AG04450 (cell line): Measurements from ENCODE around the gene TOP2B. TPM values are rescaled to one million over a fixed set of nuclear protein-coding genes. Genes with fewer than 3 reads are reported as not detected.
A peak's percentile ranks its signal among the peaks of the same experiment; 100 is the strongest.

Experiments
- CTCF ChIA-PET: fragments of 300-600, 350-600 bp; formaldehyde crosslinking; extraction: SDS; loops from one replicate; lab custom pipeline; 2022; ENCODE audit warnings: antibody characterized with exemption, inconsistent platforms; lab: Charles Lee
- POLR2A ChIA-PET: fragments of 350-600 bp; formaldehyde crosslinking; extraction: SDS; loops from one replicate; lab custom pipeline; 2021; ENCODE audit warnings: antibody characterized with exemption, inconsistent platforms; lab: Yijun Ruan, JAX
- DNase-seq: peaks from one replicate; pipeline ENCODE4 v3.0.0-alpha.2; 2011; ENCODE audit warnings: low read depth, low spot score
- H3K27ac ChIP-seq: one replicate; pipeline ENCODE4 v1.5.1; 2012; ENCODE audit warnings: low read depth, low read length, control low read depth
- H3K27me3 ChIP-seq: one replicate; pipeline ENCODE4 v1.6.0; 2012; ENCODE audit warnings: low read length; ENCODE audit not compliant: control insufficient read depth, insufficient read depth
- H3K4me3 ChIP-seq: 2 replicates; pipeline ENCODE4 v1.5.1; 2011; ENCODE audit warnings: mild to moderate bottlenecking, low read depth, low read length, control low read depth
- H3K9me3 ChIP-seq: 2 replicates; pipeline ENCODE4 v1.5.1; 2012; ENCODE audit warnings: low read length; ENCODE audit not compliant: control insufficient read depth, insufficient read depth
- polyA plus RNA-seq: library from polyadenylated mRNA; depleted of rRNA; stranded (reverse); fragments of >200 nt; gene quantifications from 2 replicates; pipeline ENCODE4 v1.2.3, GENCODE V29; 2011
- TF ChIP-seq, protein P1 (sequence below): IDR thresholded peaks from 2 replicates; pipeline ENCODE4 v1.5.1; 2011; ENCODE audit warnings: low read depth, low read length, control low read depth, inconsistent platforms

Gene TOP2B
- polyA plus RNA-seq, 1 experiment, result 95.9 TPM

DNA sequence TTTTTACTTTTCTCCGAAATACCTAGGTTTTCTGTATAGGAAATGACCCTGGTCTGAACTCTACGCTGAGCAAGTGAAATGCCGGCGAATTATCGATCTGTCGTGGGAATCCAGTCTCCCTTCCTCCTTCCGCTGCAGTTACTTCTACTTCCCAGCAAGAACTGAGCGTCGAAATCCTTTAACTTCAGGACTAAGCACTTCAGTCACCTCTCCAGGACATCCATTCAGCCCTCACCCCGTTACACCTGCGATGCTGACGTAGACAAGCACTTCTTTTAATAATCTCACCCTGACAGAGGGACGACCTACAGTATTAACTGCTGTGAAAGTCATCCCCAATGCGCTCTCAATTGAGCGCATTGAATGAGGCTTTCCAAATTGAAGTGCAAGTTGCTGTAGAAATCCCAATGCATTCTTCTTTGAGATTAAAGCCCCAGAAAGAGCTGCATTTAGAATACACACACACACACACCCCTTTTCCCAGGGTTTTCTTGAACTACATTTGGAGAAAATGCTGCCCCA is 1.3 kb downstream of the TOP2B start:
- H3K9me3 ChIP-seq, result no peaks in the 10 kb centered on the region
- CTCF ChIA-PET, result interaction anchor here (0.6 to 5.3 kb wide), 3 partner anchors 15 to 194 kb away, joined by 4 to 41 read pairs (median 5); no protein-coding TSS in a partner anchor
- peak overlapping the region; percentile 77 for H3K4me3 ChIP-seq
- peak overlapping the region; percentile 41 for H3K27ac ChIP-seq
- TF ChIP-seq, protein P1, sequence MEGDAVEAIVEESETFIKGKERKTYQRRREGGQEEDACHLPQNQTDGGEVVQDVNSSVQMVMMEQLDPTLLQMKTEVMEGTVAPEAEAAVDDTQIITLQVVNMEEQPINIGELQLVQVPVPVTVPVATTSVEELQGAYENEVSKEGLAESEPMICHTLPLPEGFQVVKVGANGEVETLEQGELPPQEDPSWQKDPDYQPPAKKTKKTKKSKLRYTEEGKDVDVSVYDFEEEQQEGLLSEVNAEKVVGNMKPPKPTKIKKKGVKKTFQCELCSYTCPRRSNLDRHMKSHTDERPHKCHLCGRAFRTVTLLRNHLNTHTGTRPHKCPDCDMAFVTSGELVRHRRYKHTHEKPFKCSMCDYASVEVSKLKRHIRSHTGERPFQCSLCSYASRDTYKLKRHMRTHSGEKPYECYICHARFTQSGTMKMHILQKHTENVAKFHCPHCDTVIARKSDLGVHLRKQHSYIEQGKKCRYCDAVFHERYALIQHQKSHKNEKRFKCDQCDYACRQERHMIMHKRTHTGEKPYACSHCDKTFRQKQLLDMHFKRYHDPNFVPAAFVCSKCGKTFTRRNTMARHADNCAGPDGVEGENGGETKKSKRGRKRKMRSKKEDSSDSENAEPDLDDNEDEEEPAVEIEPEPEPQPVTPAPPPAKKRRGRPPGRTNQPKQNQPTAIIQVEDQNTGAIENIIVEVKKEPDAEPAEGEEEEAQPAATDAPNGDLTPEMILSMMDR, result no peak
- no peak for DNase-seq
- H3K27me3 ChIP-seq, result no peaks in the 10 kb centered on the region
- POLR2A ChIA-PET, result interaction anchor here (1.9 kb wide), 1 partner anchor 120 kb away, joined by 11 read pairs; the partner anchor contains the start of gene NGLY1

GRCh38 chr3:25662736-25663320 is 1.9 kb downstream of the TOP2B start:
- POLR2A ChIA-PET, result interaction anchor here (1.9 kb wide), 1 partner anchor 120 kb away, joined by 11 read pairs; the partner anchor contains the start of gene NGLY1
- TF ChIP-seq, protein P1, result no peak

DNA sequence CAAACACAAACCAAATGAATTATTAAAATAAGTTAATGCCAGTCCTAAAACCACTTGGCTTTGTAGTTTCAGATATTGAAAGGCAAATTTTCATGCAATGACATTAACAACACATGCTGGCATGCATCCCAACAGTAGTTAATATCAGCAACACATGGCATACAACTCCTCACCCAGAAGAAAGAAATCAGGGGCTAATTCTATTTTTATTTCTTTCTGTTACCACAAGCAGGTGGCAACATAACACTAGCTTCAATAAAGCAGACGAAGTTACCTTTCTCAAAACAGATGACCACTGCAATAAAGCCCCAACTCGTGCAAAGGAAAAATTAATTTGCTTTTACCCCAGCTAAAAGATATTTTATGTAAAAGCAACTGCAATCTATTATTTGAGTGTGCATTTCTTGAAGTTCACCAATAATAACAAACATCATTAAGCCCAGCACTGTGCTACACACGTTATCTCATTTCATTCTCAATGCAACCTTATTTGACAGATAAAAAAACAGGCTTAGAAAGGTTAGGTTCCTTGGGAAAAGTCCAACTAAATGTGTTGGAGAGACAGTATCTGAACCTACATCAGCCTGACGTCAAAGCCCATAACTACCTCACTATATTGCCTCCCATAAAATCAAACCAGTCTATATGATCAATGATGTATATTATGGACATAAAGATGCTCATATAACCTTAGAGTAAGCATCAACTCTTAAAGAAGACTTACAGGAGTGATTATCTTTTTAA is 2.8 kb downstream of the TOP2B start:
- H3K4me3 ChIP-seq, result peak overlapping the region; percentile 77
- TF ChIP-seq, protein P1, result 0 out of 2 replicates have a peak, but pooled peaks have one; percentile 10
- ChIA-PET CTCF (interaction anchor here (5.3 kb wide), 1 partner anchor 13 kb away, joined by 41 read pairs; no protein-coding TSS in a partner anchor), POLR2A (interaction anchor here (0.8 kb wide), 1 partner anchor 121 kb away, joined by 3 read pairs; the partner anchor contains the start of gene NGLY1)
- no peak overlapping the region for H3K27ac ChIP-seq
- H3K27me3 ChIP-seq, result no peaks in the 10 kb centered on the region
- H3K9me3 ChIP-seq, result no peaks in the 10 kb centered on the region
- DNase-seq, result no peak

More at GRCh38 chr3:25662736-25663320, 1.9 kb downstream of the TOP2B start:
- no peak overlapping the region for H3K27ac ChIP-seq
- H3K9me3 ChIP-seq, result no peaks in the 10 kb centered on the region
- peak overlapping the region; percentile 77 for H3K4me3 ChIP-seq
- no peaks in the 10 kb centered on the region for H3K27me3 ChIP-seq
- CTCF ChIA-PET, result interaction anchor here (1.7 to 5.3 kb wide), 2 partner anchors 14 to 194 kb away, joined by 5 to 41 read pairs; no protein-coding TSS in a partner anchor
- no peak for DNase-seq

DNA sequence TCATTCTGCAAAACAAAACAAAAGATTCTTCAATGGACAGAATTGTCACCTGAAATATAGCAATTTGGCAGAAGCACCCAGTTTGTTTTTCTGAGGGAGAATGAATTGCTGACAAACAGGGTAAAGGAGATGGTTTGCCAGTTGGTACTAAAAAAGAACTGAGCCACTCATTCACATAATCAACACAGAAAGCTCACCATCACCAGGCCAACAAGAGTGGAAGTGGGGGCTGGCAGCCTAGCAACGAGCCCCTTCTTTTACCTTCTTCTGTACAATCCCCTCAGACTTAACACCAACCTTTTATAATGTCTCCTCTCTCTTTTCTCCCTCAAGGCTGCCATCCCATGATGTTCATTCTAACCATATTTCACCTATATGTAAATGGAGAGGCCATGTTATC is 5.9 kb downstream of the TOP2B start:
- TF ChIP-seq, protein P1, result no peak
- H3K27ac ChIP-seq, result no peak overlapping the region
- no peak overlapping the region for H3K4me3 ChIP-seq
- ChIA-PET CTCF (interaction anchor here (1.4 to 5.3 kb wide), 2 partner anchors 10 to 198 kb away, joined by 5 to 41 read pairs; no protein-coding TSS in a partner anchor), POLR2A (no interaction called here)
- no peaks in the 10 kb centered on the region for H3K9me3 ChIP-seq
- no peaks in the 10 kb centered on the region for H3K27me3 ChIP-seq
- no peak for DNase-seq
